COR-L47 (cell line): ENCODE results near the gene OSGIN1.

Experiments used
- DNase-seq: peaks from one replicate; lab custom pipeline; 2025; lab: John Stamatoyannopoulos, UW

OSGIN1 gene

GRCh38 chr16:83957296-83957855, 4.3 kb downstream of the OSGIN1 start:
- DNase-seq, result no peak

GRCh38 chr16:83958137-83958845, 5.3 kb downstream of the OSGIN1 start:
- DNase-seq, result no peak

- DNase-seq, result no peak
Observed at GRCh38 chr16:83958846-83959565, 6.0 kb downstream of the OSGIN1 start.

- no peak for DNase-seq
Observed at GRCh38 chr16:83959656-83960434, 6.8 kb downstream of the OSGIN1 start.

- DNase-seq, result no peak
Observed at GRCh38 chr16:83960521-83961249, 7.6 kb downstream of the OSGIN1 start.

- no peak for DNase-seq
Observed at GRCh38 chr16:83961591-83961990, 8.6 kb downstream of the OSGIN1 start.

- no peak for DNase-seq
Observed at GRCh38 chr16:83963277-83964119, 10.5 kb downstream of the OSGIN1 start.

- no peak for DNase-seq
Observed at GRCh38 chr16:83964684-83965443, 11.8 kb downstream of the OSGIN1 start.

- DNase-seq, result no peak
Observed at GRCh38 chr16:83965444-83966152, 12.6 kb downstream of the OSGIN1 start.

- DNase-seq, result no peak
Observed at GRCh38 chr16:83966153-83966696, 13.2 kb downstream of the OSGIN1 start.

- no peak for DNase-seq
Observed at GRCh38 chr16:83967091-83967490, 14.1 kb downstream of the OSGIN1 start.

- DNase-seq, result peak; percentile 52
Observed at GRCh38 chr16:83967838-83968305, 14.8 kb downstream of the OSGIN1 start, which contains the start of gene NECAB2. NECAB2 (plus strand) TSS chr16:83968244; CDS start chr16:83968649, 405 bp downstream.

- DNase-seq, result peak; percentile 52
Observed at GRCh38 chr16:83968306-83968851, 15.3 kb downstream of the OSGIN1 start.

- DNase-seq, result no peak
Observed at GRCh38 chr16:83968891-83969649, 16.0 kb downstream of the OSGIN1 start.

- peak; percentile 65 for DNase-seq
Observed at GRCh38 chr16:83969771-83970429, 16.9 kb downstream of the OSGIN1 start.

- DNase-seq, result no peak
Observed at GRCh38 chr16:83970430-83970815, 17.4 kb downstream of the OSGIN1 start.
